HepG2 (cell line): Measurements from ENCODE around the gene RPL18. TPM values are rescaled to one million over a fixed set of nuclear protein-coding genes. Genes with fewer than 3 reads are reported as not detected.

Experiments used
- DPF2 ChIP-seq: sonication (generic); formaldehyde crosslinking; IDR thresholded peaks from 2 replicates; pipeline ENCODE4 v1.4.0; 2020; ENCODE audit warnings: mild to moderate bottlenecking, low read depth, missing genetic modification reagents, borderline replicate concordance
- ETV6 ChIP-seq: sonication (generic); formaldehyde crosslinking; conservative IDR thresholded peaks from 2 replicates; pipeline ENCODE4 v1.4.0; 2020; ENCODE audit warnings: missing genetic modification reagents
- FIP1L1 ChIP-seq: fragments of 200-400 bp; formaldehyde crosslinking; IDR thresholded peaks from 2 replicates; pipeline ENCODE4 v1.6.1; 2018; ENCODE audit warnings: low read depth, mild to moderate bottlenecking, low read length, moderate library complexity, borderline replicate concordance; ENCODE audit not compliant: insufficient read depth
- FOXP1 ChIP-seq, 2 experiments: fragments of 450-650 bp in 1 of 2; IDR thresholded peaks; 2 replicates each; pipeline ENCODE4 v1.6.1; 2017 to 2018; ENCODE audit warnings: antibody characterized with exemption in 1 of 2
- HDAC2 ChIP-seq: sonication (generic); formaldehyde crosslinking; IDR thresholded peaks from 2 replicates; pipeline ENCODE4 v1.4.0; 2020; ENCODE audit warnings: missing genetic modification reagents
- MXD3 ChIP-seq: IDR thresholded peaks from 2 replicates; pipeline ENCODE4 v1.6.1; 2016; ENCODE audit warnings: mild to moderate bottlenecking, missing biosample characterization, missing genetic modification reagents
- NFIB ChIP-seq: sonication (generic); formaldehyde crosslinking; IDR thresholded peaks from 2 replicates; pipeline ENCODE4 v1.9.0; 2021; ENCODE audit warnings: missing genetic modification reagents, mild to moderate bottlenecking, borderline replicate concordance
- NR2F1 ChIP-seq, 2 experiments: fragments of 450-650 bp in 1 of 2; formaldehyde crosslinking in 1 of 2; IDR thresholded peaks; 2 replicates each; pipeline versions ENCODE4 v1.5.0 to v1.6.1; 2016 to 2020; ENCODE audit warnings: mild to moderate bottlenecking in 1 of 2, missing compliant biosample characterization in 1 of 2, missing genetic modification reagents in 1 of 2, moderate library complexity in 1 of 2
- RCOR2 ChIP-seq: IDR thresholded peaks from 2 replicates; pipeline ENCODE4 v1.6.1; 2016; ENCODE audit warnings: missing biosample characterization, missing genetic modification reagents
- REXO4 ChIP-seq: sonication (generic); formaldehyde crosslinking; IDR thresholded peaks from 2 replicates; pipeline ENCODE4 v1.8.0; 2022; ENCODE audit warnings: missing genetic modification reagents, mild to moderate bottlenecking, borderline replicate concordance
- SIX1 ChIP-seq: sonication (generic); formaldehyde crosslinking; IDR thresholded peaks from 2 replicates; pipeline ENCODE4 v1.4.0; 2020; ENCODE audit warnings: missing genetic modification reagents, borderline replicate concordance
- SIX4 ChIP-seq: sonication (generic); formaldehyde crosslinking; IDR thresholded peaks from 2 replicates; pipeline ENCODE4 v1.4.0; 2020; ENCODE audit warnings: missing genetic modification reagents
- SP140L ChIP-seq: sonication (generic); formaldehyde crosslinking; IDR thresholded peaks from 2 replicates; pipeline ENCODE4 v1.4.0; 2020; ENCODE audit warnings: missing genetic modification reagents, borderline replicate concordance
- SYNCRIP ChIP-seq: fragments of 200-400 bp; formaldehyde crosslinking; IDR thresholded peaks from 2 replicates; pipeline ENCODE4 v1.6.1; 2018; ENCODE audit warnings: mild to moderate bottlenecking, low read depth, low read length; ENCODE audit not compliant: insufficient read depth
- ZFP90 ChIP-seq: sonication (generic); formaldehyde crosslinking; IDR thresholded peaks from 2 replicates; pipeline ENCODE4 v1.8.0; 2022; ENCODE audit warnings: missing genetic modification reagents, mild to moderate bottlenecking, inconsistent platforms, borderline replicate concordance
- ZNF10 ChIP-seq: sonication (generic); formaldehyde crosslinking; IDR thresholded peaks from 2 replicates; pipeline ENCODE4 v1.4.0; 2020; ENCODE audit warnings: mild to moderate bottlenecking, low read depth, missing genetic modification reagents, borderline replicate concordance
- ZNF20 ChIP-seq: sonication (generic); formaldehyde crosslinking; IDR thresholded peaks from 2 replicates; pipeline ENCODE4 v1.4.0; 2020; ENCODE audit warnings: mild to moderate bottlenecking, moderate library complexity, missing genetic modification reagents
- ZNF230 ChIP-seq: sonication (generic); formaldehyde crosslinking; IDR thresholded peaks from 2 replicates; pipeline ENCODE4 v1.4.0; 2020; ENCODE audit warnings: mild to moderate bottlenecking, missing genetic modification reagents
- ZNF253 ChIP-seq: sonication (generic); formaldehyde crosslinking; IDR thresholded peaks from 2 replicates; pipeline ENCODE4 v1.8.0; 2022; ENCODE audit warnings: mild to moderate bottlenecking, missing genetic modification reagents, borderline replicate concordance
- ZNF331 ChIP-seq: sonication (generic); formaldehyde crosslinking; IDR thresholded peaks from 2 replicates; pipeline ENCODE4 v1.4.0; 2020; ENCODE audit warnings: missing genetic modification reagents
- ZNF33A ChIP-seq: sonication (generic); formaldehyde crosslinking; IDR thresholded peaks from 2 replicates; pipeline ENCODE4 v1.5.1; 2020; ENCODE audit warnings: missing genetic modification reagents, mild to moderate bottlenecking, moderate library complexity, borderline replicate concordance
- ZNF503 ChIP-seq: sonication (generic); formaldehyde crosslinking; IDR thresholded peaks from 2 replicates; pipeline ENCODE4 v1.4.0; 2020; ENCODE audit warnings: missing genetic modification reagents
- ZNF768 ChIP-seq: sonication (generic); formaldehyde crosslinking; IDR thresholded peaks from 2 replicates; pipeline ENCODE4 v1.4.0; 2020; ENCODE audit warnings: missing genetic modification reagents
- ZSCAN5A ChIP-seq: sonication (generic); formaldehyde crosslinking; IDR thresholded peaks from 2 replicates; pipeline ENCODE4 v1.8.0; 2022; ENCODE audit warnings: mild to moderate bottlenecking, missing genetic modification reagents, borderline replicate concordance
- ZUFSP ChIP-seq: sonication (generic); formaldehyde crosslinking; IDR thresholded peaks from 2 replicates; pipeline ENCODE4 v1.9.0; 2021; ENCODE audit warnings: missing genetic modification reagents, mild to moderate bottlenecking, borderline replicate concordance
- polyA plus RNA-seq, 8 experiments: library from polyadenylated mRNA; depleted of rRNA in 3 of 8; stranded (reverse) in 7 of 8; unstranded in 1 of 8; fragments of >200 nt; fragmentation: Illumina TruSeq in 4 of 8; extraction: Trizol in 4 of 8; gene quantifications; 2 replicates each; pipeline versions ENCODE4 v1.2.1 to v1.2.3, GENCODE V29; 2011 to 2016; ENCODE audit warnings: low read depth in 4 of 8, missing spikeins in 1 of 8, mixed read lengths in 1 of 8; ENCODE audit not compliant: insufficient read depth in 1 of 8
- total RNA-seq, 5 experiments: library from RNA; depleted of rRNA; stranded (reverse); fragments of >200 nt; fragmentation: Illumina TruSeq; extraction: Trizol; gene quantifications; 2 replicates each; pipeline ENCODE4 v1.2.3, GENCODE V29; 2016; ENCODE audit warnings: low read depth in 1 of 5

RPL18 gene
- total and polyA plus RNA-seq, 2 of the 13 experiments (the other 11 are each of a cell fraction or from before 2014, with no cell fraction given): 1,485 to 1,639 TPM

- TF ChIP-seq ETV6 (no peak), ZSCAN5A (no peak), RCOR2 (CRISPR knock-in tag) (0 out of 2 replicates have a peak, but pooled peaks have one; percentile 32), MXD3 (CRISPR knock-in tag) (0 out of 2 replicates have a peak, but pooled peaks have one; percentile 30), ZNF768 (peak; percentile 13; the same call in 1 of the 2 replicates), SP140L (CRISPR knock-in tag) (no peak), SYNCRIP (no peak), ZNF331 (CRISPR knock-in tag) (0 out of 2 replicates have a peak, but pooled peaks have one; percentile 28), REXO4 (CRISPR knock-in tag) (no peak), FOXP1 (IDR thresholded peaks at IDR 0.05) (no peak), FOXP1 (CRISPR knock-in tag; IDR thresholded peaks at IDR 0.05) (no peak), FIP1L1 (no peak), ZUFSP (no peak), ZNF10 (CRISPR knock-in tag) (no peak), ZNF253 (CRISPR knock-in tag) (no peak), ZNF20 (CRISPR knock-in tag) (no peak), ZNF230 (CRISPR knock-in tag) (no peak), ZFP90 (CRISPR knock-in tag) (no peak), DPF2 (CRISPR knock-in tag) (no peak), ZNF503 (CRISPR knock-in tag) (no peak), HDAC2 (CRISPR knock-in tag) (no peak), SIX4 (CRISPR knock-in tag) (no peak), ZNF33A (no peak), NFIB (CRISPR knock-in tag) (no peak), SIX1 (CRISPR knock-in tag) (no peak), NR2F1 (CRISPR knock-in tag; IDR thresholded peaks at IDR 0.05) (no peak)
Measured at GRCh38 chr19:48646001-48646721, 27.2 kb upstream of the RPL18 start, which contains the start of gene CA11 (continued).
